ENCODE data around the gene RNF138. TPM values are rescaled to one million over a fixed set of nuclear protein-coding genes. Genes with fewer than 3 reads are reported as not detected.
"Not testable (repeated sequence)": the region's sequence is repeated elsewhere in the genome, so short reads cannot be mapped to it uniquely, and the experiment has no call there.

Gene RNF138
- total RNA-seq, 1 donor: 28.3 TPM

DNA sequence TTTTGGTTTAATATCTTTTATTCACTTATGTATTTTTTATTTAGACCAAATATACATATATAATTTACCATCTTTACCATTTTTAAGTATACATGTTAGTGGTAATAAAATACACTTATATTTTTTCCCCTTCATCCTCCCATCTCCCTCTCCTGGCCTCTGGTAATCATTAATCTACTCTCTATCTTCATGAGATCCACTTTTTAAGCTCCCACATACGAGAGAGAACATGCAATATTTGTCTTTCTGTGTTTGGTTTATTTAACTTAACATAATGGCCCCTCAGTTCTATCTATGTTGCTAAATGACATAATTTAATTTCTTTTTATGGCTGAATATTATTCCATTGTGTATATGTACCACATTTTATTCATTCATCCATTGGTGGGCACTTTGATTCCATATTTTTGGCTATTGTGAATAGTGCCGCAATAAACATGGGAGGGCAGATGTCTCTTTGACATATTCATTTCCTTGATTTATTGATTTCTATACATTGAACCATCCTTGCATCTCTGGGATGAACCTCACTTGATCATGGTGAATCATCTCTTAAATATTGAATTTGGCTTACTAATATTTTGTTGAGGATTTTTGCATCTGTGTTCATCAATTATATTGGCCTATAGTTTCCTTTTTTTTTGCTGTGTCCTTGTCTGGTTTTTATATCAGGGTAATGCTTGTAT is 56.7 kb downstream of the RNF138 start:
- DNase-seq (ENCODE audit: low read depth): no peak
- no peak for TF ChIP-seq CTCF (IDR thresholded peaks at IDR 0.05; ENCODE audit: insufficient read depth, low read length)
- no peak overlapping the region for H3K4me3 ChIP-seq (ENCODE audit: low read depth, low read length)

- no peak for TF ChIP-seq CTCF (IDR thresholded peaks at IDR 0.05; ENCODE audit: insufficient read depth, low read length)
- DNase-seq (ENCODE audit: low read depth): no peak
Observed at GRCh38 chr18:32152705-32153448, 61.2 kb downstream of the RNF138 start.

GRCh38 chr18:32156855-32157254 is 65.2 kb downstream of the RNF138 start:
- no peak for DNase-seq (ENCODE audit: low read depth)
- no peak overlapping the region for H3K4me3 ChIP-seq (ENCODE audit: low read depth, low read length)
- TF ChIP-seq CTCF (IDR thresholded peaks at IDR 0.05; ENCODE audit: insufficient read depth, low read length): no peak

More at GRCh38 chr18:32152705-32153448, 61.2 kb downstream of the RNF138 start:
- H3K4me3 ChIP-seq (ENCODE audit: low read depth, low read length): no peak overlapping the region

- TF ChIP-seq CTCF (IDR thresholded peaks at IDR 0.05; ENCODE audit: insufficient read depth, low read length): no peak
- no peak overlapping the region for H3K4me3 ChIP-seq (ENCODE audit: low read depth, low read length)
- DNase-seq (ENCODE audit: low read depth): no peak
Observed at GRCh38 chr18:32157580-32157979, 65.9 kb downstream of the RNF138 start.

DNA sequence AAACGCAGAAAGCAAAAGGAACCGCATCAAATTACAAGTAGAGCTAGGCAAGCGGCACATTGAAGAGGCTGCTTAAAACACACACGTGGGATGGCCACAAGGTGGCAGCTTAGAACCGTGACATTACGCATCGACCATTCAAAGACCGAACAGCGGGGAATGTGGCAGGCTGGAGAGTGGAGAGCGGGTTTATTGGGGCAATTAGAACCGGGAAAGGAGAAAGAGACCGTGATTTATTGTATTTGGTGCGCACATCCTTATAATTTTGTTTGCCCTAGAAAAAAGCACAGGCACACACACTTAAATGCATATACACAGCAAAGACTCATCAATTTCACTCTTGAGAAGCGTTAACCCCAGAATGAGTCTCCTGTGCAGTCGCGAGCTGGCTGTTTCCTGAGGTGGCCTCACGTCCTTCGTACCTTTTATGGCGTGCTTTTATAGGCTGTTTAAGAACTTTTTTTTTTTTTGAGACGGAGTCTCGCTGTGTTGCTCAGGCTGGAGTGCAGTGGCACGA is 66.5 kb downstream of the RNF138 start:
- peak overlapping the region; percentile 48 for H3K4me3 ChIP-seq (ENCODE audit: low read depth, low read length)
- peak; percentile 93 for DNase-seq (ENCODE audit: low read depth)
- peak; percentile 82 for TF ChIP-seq CTCF (IDR thresholded peaks at IDR 0.05; ENCODE audit: insufficient read depth, low read length)

DNA sequence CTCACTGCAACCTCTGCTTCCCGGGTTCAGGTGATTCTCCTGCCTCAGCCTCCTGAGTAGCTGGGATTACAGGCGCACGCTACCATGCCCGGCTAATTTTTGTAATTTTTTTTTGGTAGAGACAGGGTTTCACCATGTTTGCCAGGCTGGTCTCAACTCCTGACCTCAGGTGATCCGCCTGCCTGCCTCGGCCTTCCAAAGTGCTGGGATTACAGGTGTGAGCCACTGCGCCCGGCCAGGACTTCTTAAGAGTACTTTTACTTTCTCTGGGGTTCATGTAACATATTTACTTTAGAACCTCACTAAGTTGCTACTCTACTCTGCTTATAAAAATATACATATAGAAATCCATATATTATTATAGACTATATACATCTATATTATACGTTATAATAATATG is 67.0 kb downstream of the RNF138 start:
- DNase-seq (ENCODE audit: low read depth); H3K4me3 ChIP-seq (ENCODE audit: low read depth, low read length): not testable (repeated sequence)

GRCh38 chr18:32160547-32160946 is 68.9 kb downstream of the RNF138 start:
- no peak for TF ChIP-seq CTCF (IDR thresholded peaks at IDR 0.05; ENCODE audit: insufficient read depth, low read length)
- H3K4me3 ChIP-seq (ENCODE audit: low read depth, low read length): no peak overlapping the region
- no peak for DNase-seq (ENCODE audit: low read depth)

Data from fibroblast of the aortic adventitia (primary cell).